Thymus (tissue), 2 donors: ENCODE data around the gene FLNC. TPM values are rescaled to one million over a fixed set of nuclear protein-coding genes. Genes with fewer than 3 reads are reported as not detected.

ENCODE experiments used
- polyA plus RNA-seq: library from polyadenylated mRNA; stranded (reverse); fragments of 200-250 nt; gene quantifications from one replicate; pipeline ENCODE4 v1.2.3, GENCODE V29; 2013
- total RNA-seq: library from RNA; stranded (reverse); fragments of 120-200 nt; gene quantifications from one replicate; pipeline ENCODE4 v1.2.4, GENCODE V29; 2013
- donor health status: healthy.

The FLNC gene
- total and polyA plus RNA-seq, 2 donors, result 0.71 to 0.96 TPM

Other genes starting within 250 kb of the FLNC start
- 0.19 TPM for gene GARIN1A, start 158.1 kb upstream of the FLNC start, total RNA-seq
- 1.4 TPM for gene GARIN1A, start 158.1 kb upstream of the FLNC start, polyA plus RNA-seq
- 44.4 TPM for gene CALU, start 91.0 kb upstream of the FLNC start, total RNA-seq
- 22.2 TPM for gene CALU, start 91.0 kb upstream of the FLNC start, polyA plus RNA-seq
- not detected for gene OPN1SW, start 54.6 kb upstream of the FLNC start, total RNA-seq
- 0.07 TPM for gene OPN1SW, start 54.6 kb upstream of the FLNC start, polyA plus RNA-seq
- gene CCDC136, start 38.4 kb upstream of the FLNC start, total RNA-seq, result 4.5 TPM
- 13.7 TPM for gene CCDC136, start 38.4 kb upstream of the FLNC start, polyA plus RNA-seq
- gene ATP6V1F, start 32.5 kb downstream of the FLNC start, total RNA-seq, result 107 TPM
- 192 TPM for gene ATP6V1F, start 32.5 kb downstream of the FLNC start, polyA plus RNA-seq
- 0.09 TPM for gene KCP, start 80.3 kb downstream of the FLNC start, total RNA-seq
- 0.34 TPM for gene KCP, start 80.3 kb downstream of the FLNC start, polyA plus RNA-seq
- gene IRF5, start 107.5 kb downstream of the FLNC start, total RNA-seq, result 10.0 TPM
- gene IRF5, start 107.5 kb downstream of the FLNC start, polyA plus RNA-seq, result 14.0 TPM
- 30.7 TPM for gene TNPO3, start 224.7 kb downstream of the FLNC start, total RNA-seq
- 17.2 TPM for gene TNPO3, start 224.7 kb downstream of the FLNC start, polyA plus RNA-seq